ENCODE results near the gene ELAC2. TPM values are rescaled to one million over a fixed set of nuclear protein-coding genes. Genes with fewer than 3 reads are reported as not detected.

The ELAC2 gene
- total and polyA plus RNA-seq, 10 of the 15 experiments (the other 5 are each of a cell fraction or from before 2014, with no cell fraction given) = 5.1 to 146 (median 79.4) TPM

DNA sequence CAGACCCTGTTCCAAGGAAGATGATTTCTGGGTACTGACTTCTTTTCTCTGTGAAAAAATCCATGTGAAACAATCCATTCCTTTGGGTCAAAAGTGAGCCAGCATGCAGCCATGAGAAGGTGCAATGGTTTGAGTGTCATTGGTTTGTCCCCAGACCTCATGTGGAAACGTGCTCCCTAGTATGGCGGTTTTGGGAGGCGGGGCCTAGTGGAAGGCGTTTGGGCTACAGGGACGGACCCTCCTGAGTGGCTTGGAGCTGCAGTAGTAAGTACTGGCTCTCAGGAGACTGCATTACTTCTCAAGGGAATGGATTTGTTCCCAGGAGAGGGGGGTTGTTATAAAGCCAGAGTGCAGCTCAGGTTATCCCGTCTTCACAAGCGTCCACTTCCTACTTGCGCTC is 19.4 kb downstream of the ELAC2 start:
- ChIA-PET SMC1A (ENCODE audit: uncharacterized antibody, unreplicated experiment) (interaction anchor here (1.1 kb wide), 1 partner anchor 568 kb away, joined by 3 read pairs; no protein-coding TSS in a partner anchor), POLR2A (no interaction called here), RAD21 (ENCODE audit: unreplicated experiment) (no interaction called here), CTCF (interaction anchor here (1.4 kb wide), 1 partner anchor 25 kb away, joined by 3 read pairs; no protein-coding TSS in a partner anchor)
- Histone ChIP-seq H3K4me3 (no peak overlapping the region), H2AFZ (ENCODE audit: control insufficient read depth, low read depth, low read length) (no peak overlapping the region), H3K36me3 (ENCODE audit: control insufficient read depth in 2 of 2, insufficient read depth in 2 of 2, low read length in 1 of 2) (peaks cover 43 to 51% of the 10 kb centered on the region in 2 experiments), H3K4me2 (ENCODE audit: control insufficient read depth, insufficient read depth) (no peak overlapping the region), H3K79me2 (ENCODE audit: control insufficient read depth, insufficient read depth, low read length) (no peaks in the 10 kb centered on the region), H3K9ac (ENCODE audit: control insufficient read depth, insufficient read depth, low read length) (no peak overlapping the region), H3K27me3 (replicated peaks in 1 of 2; ENCODE audit: control insufficient read depth in 2 of 2, insufficient read depth in 2 of 2, low read length in 1 of 2) (no peaks in the 10 kb centered on the region), H3K4me1 (ENCODE audit: control insufficient read depth, insufficient read depth, low read length) (no peaks in the 10 kb centered on the region), H4K20me1 (ENCODE audit: control insufficient read depth, insufficient read depth) (no peaks in the 10 kb centered on the region), H3K27ac (ENCODE audit: control insufficient read depth, insufficient read depth) (no peak overlapping the region), H3K9me3 (replicated peaks; ENCODE audit: control insufficient read depth, insufficient read depth, low read length) (no peaks in the 10 kb centered on the region)
- FAIRE-seq (no peak), DNase-seq (ENCODE audit: low read depth, low spot score) (no peak), ATAC-seq (no peak)
- intact Hi-C loops (cut with micrococcal nuclease; ENCODE audit: unreplicated experiment) (no loop called here), in situ Hi-C loops (cut with MboI) (no loop called here)
- 95% methylated on average over 8 of the region's 8 CpGs for WGBS (ENCODE audit: insufficient coverage, insufficient replicate concordance, low lambda C conversion rate, missing lambda C conversion rate)
- BruUV-seq (replicated peaks) = no TSS peak
- no peak for TF ChIP-seq HDGF (IDR thresholded peaks at IDR 0.05)
- no peak for TF ChIP-seq EP300 (IDR thresholded peaks at IDR 0.05; ENCODE audit: borderline replicate concordance in 1 of 2, control insufficient read depth in 1 of 2, low read depth in 2 of 2, low read length in 2 of 2)
- no peak for TF ChIP-seq RUNX3 (IDR thresholded peaks at IDR 0.05; ENCODE audit: low read length)
- TF ChIP-seq ELK1 (IDR thresholded peaks at IDR 0.05; ENCODE audit: low read depth, low read length) = no peak
- TF ChIP-seq NFXL1 (IDR thresholded peaks at IDR 0.05; ENCODE audit: borderline replicate concordance) = no peak

GRCh38 chr17:12996941-12997340 is 20.9 kb downstream of the ELAC2 start:
- intact Hi-C loops (cut with micrococcal nuclease; ENCODE audit: unreplicated experiment) (no loop called here), in situ Hi-C loops (cut with MboI) (no loop called here)
- Histone ChIP-seq H4K20me1 (ENCODE audit: control insufficient read depth, insufficient read depth) (no peaks in the 10 kb centered on the region), H3K4me1 (ENCODE audit: control insufficient read depth, insufficient read depth, low read length) (no peaks in the 10 kb centered on the region), H2AFZ (ENCODE audit: control insufficient read depth, low read depth, low read length) (no peak overlapping the region), H3K27ac (ENCODE audit: control insufficient read depth, insufficient read depth) (no peak overlapping the region), H3K36me3 (ENCODE audit: control insufficient read depth in 2 of 2, insufficient read depth in 2 of 2, low read length in 1 of 2) (peaks cover 44 to 52% of the 10 kb centered on the region in 2 experiments), H3K4me2 (ENCODE audit: control insufficient read depth, insufficient read depth) (no peak overlapping the region), H3K79me2 (ENCODE audit: control insufficient read depth, insufficient read depth, low read length) (no peaks in the 10 kb centered on the region), H3K4me3 (no peak overlapping the region), H3K9ac (ENCODE audit: control insufficient read depth, insufficient read depth, low read length) (no peak overlapping the region), H3K9me3 (replicated peaks; ENCODE audit: control insufficient read depth, insufficient read depth, low read length) (no peaks in the 10 kb centered on the region), H3K27me3 (replicated peaks in 1 of 2; ENCODE audit: control insufficient read depth in 2 of 2, insufficient read depth in 2 of 2, low read length in 1 of 2) (no peaks in the 10 kb centered on the region)
- FAIRE-seq (no peak), DNase-seq (ENCODE audit: low read depth, low spot score) (no peak), ATAC-seq (no peak)
- 86% methylated on average over 5 of the region's 5 CpGs for WGBS (ENCODE audit: insufficient coverage, insufficient replicate concordance, low lambda C conversion rate, missing lambda C conversion rate)
- ChIA-PET CTCF (no interaction called here), RAD21 (ENCODE audit: unreplicated experiment) (interaction anchor here (0.7 kb wide), 1 partner anchor 254 kb away, joined by 3 read pairs; no protein-coding TSS in a partner anchor), SMC1A (ENCODE audit: uncharacterized antibody, unreplicated experiment) (interaction anchor here (0.7 kb wide), 1 partner anchor 295 kb away, joined by 3 read pairs; no protein-coding TSS in a partner anchor), POLR2A (no interaction called here)
- no TSS peak for BruUV-seq (replicated peaks)
- TF ChIP-seq MLLT1 (IDR thresholded peaks at IDR 0.05) (no peak), ZNF274 (IDR thresholded peaks at IDR 0.05; ENCODE audit: insufficient read depth, insufficient read length) (no peak), BRCA1 (IDR thresholded peaks at IDR 0.05; ENCODE audit: low read depth, low read length) (no peak), BCL11A (IDR thresholded peaks at IDR 0.05; ENCODE audit: low read depth, low read length) (no peak), E2F4 (IDR thresholded peaks at IDR 0.05; ENCODE audit: low read depth, low read length) (no peak), SUPT20H (IDR thresholded peaks at IDR 0.05; ENCODE audit: borderline replicate concordance, control insufficient read depth, low read depth, low read length) (no peak), IKZF2 (IDR thresholded peaks at IDR 0.05) (no peak), PAX8 (IDR thresholded peaks at IDR 0.05) (no peak), RAD21 (IDR thresholded peaks at IDR 0.05; ENCODE audit: insufficient read depth, low read depth, low read length) (no peak), POLR2AphosphoS5 (IDR thresholded peaks at IDR 0.05; ENCODE audit: low read length) (no peak)

Data from GM12878 (cell line).